LoVo (cell line): ENCODE data around the gene DDA1.

ENCODE experiments used
- DNase-seq: peaks from one replicate; pipeline ENCODE4 v3.0.0-alpha.2; 2016; ENCODE audit warnings: low spot score

The DDA1 gene

DNA sequence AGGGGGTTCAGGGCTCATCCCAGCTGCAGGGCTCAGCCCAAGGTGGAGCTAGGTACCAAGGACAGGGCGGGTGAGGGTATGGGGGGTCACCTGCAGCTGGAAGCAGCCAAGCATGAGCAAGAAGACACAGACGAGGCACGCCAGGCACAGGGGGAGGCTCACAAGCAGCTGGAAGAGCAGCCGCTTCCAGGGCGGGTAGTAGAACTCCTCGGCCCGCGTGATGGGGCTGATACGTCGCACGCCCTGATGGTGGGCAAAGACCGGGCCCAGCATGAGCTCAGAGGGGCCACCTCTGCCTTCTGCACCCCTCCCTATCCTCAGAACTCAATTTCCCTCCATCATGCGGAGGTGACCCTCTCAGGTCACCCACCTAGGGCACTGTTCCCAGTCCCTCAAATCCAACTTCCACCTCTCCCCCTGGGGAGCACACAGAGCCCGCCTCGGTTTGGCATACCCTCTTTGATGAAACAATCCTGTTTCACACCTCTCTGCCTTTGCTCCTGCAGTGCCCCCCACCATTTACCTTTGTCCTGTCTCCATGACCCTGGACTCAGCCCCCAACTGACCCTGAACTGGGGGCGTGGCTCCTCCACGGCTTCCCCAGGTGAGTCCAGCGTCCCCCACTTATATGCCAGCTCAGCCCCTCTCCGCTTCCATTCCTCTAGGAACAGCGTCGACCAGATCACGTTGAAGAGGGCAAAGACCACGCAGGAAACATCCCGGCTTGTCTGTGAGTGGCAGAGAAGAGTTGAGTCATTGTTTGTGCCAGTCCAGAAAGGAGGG is 21.1 kb downstream of the DDA1 start:
- DNase-seq: no peak

DNA sequence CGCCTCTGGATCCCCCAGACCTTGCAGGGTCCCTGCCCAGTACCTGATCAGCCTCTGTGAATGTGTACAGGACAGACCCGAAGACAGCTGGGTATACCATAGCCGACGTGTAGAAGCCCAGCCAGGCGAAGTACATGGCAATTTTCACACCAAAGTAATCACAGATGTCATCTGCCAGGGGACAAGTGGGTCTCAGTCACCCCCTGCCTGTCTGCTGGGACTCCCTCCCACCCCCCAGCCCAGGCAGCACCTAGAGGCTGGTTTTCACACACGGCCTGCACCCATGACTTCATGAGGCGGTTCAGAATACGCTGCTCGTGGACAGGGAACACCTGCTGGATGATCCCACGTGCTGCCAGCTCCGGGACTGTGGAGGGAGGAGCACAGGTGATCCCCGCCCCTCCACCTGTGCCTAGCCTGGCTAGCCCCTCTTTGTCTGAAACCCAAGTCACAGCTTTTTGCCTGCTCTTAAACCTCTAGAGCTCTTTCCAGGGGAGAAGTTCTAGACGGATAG is 21.7 kb downstream of the DDA1 start:
- DNase-seq: no peak

DNA sequence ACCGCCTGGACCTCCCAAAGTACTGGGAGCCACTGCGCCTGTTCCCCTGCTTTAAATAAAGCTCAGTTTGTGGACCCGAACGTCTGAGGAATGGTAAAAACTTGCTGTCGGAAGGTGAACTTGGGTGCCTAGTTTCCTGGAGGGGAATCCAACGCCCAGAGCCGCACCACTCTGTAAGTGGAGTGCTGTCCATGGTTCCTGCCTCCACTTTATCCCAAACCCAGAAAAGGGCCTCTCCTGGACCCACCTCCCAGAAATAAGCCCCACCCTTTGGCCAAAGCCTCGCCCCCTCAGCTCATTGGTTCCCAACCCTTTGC is 23.0 kb downstream of the DDA1 start:
- no peak for DNase-seq

DNA sequence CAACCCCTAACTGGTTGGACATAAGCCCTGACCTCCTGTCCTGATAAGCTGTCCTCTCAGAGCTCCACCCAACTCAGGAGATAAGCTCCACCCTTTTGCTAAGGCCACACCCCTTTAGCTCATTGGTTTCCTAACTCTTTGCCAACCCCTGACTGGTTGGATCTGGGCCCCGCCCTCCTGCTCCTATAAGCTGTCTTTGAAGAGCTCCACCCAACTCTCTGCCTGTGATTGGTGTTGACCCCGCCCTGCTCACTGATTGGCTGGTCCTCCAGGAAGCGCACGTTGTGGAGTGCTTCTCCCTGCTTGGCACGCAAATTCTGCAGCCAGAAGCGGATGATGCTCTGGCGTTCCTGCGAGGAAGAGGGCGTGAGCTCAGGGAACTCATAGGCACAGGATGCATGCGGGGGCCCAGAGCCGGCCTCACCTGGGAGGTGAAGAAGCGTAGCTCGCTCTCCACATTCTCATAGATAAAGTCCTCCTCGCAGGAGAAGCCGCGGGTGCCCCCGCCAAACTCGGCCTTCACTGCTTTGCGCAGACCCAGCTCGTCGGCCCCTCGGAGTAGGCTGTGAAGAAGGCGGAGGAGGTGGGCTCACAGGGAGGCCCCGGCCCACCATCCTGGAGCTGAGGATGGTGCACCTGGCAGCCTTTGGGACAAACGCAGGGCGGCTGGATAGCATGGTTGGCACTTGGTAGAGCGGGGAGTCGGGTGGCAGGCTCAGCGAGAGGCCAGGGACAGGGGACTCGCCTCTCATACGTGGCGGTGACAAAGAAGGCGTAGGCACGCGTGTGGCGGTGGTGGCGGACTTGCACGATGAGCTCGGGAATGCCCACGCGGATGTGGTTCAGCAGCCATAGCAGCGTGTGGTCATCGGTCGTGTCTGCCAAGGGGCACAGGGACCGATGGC is 23.6 kb downstream of the DDA1 start:
- DNase-seq: peak; percentile 6

DNA sequence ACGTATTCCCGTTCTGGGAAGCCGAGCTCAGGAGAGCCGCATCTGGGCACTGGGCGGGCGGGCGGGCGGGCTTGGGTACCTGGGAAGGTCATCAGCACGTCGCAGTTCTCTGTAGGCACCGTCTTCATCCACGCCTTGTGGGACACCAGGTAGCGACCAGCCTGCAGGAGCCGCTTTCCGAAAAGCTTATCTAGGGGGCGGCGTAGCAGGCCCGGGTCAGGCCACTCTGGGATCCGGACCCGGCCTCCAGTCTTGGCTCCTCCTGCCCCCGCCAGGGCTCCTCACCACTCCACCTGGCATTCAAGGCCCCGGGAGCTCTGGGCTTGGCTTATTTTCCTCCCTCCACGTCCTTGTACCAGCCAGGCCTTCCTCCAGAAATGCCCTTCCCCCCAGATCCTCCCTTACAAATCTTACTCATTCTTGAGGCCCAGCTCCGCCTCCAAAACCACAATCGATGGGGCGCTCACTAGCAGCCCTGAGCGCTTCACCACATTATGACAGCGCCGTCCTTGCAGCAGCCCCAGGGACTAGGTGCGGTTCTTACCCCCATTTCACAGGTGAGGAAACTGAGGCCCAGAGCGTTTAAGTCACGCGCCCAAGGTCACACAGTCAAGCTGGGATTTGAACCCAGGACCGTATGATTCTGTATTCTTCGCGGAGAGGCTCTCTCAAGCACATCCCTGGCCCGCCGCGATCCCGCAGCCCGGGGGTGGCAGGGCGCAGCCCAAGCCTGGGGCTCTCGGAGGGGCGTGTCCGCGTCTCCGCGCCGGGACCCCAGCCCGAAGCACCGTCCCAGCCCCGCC is 24.4 kb downstream of the DDA1 start:
- DNase-seq: peak; percentile 43

DNA sequence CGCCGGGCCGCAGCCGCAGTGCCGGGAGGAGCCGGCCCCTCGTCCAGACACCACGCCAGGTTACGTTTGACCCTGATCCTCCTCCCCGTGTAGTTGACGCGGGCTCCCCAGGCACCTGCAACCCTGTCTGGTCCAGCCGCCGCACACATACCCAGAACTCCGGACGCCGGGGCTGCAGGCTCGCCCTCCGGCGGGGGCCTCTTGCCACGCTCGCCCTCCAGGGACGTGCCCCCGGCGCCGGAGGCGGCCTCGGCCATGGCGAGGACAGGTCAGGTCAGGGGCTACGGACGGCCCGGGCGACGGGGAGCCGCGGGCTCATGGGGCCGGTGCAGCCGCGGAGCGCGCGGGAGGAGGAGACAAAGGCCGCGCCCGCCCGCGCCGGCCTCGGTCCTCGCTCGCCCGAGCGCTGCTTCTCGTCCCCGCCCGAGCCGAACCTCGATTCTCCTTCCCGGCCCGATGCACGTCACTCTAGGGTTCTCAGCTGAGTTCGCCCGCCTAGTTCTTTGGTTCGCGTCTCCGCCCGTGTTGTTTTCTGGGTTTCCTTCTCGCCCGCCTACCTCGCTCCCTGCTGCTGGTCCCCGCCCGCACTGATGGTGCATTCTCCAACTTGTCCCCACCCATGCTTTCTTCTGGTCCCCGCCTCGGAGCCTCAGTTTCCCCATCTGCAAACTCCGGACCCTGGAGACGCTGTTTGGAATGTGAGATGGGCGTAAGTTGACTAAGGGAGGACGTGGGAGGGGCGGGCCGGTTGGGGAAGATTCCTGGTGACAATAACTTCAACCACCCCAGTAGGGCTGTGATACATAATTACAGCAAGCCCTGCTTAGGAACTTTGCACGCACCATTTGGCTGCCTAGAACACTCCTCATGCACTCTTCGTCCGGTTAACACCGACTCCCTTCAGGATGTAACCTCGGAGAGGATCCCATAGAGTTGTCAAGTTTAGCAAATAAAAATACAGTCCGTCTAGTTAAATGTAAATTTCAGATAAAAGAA is 25.3 kb downstream of the DDA1 start, which contains the start of gene ANO8:
ANO8 (minus strand) TSS at position 442 of the 996 bp plus-strand sequence; CDS start at position 257, 185 bp downstream.
- peak; percentile 93 for DNase-seq

DNA sequence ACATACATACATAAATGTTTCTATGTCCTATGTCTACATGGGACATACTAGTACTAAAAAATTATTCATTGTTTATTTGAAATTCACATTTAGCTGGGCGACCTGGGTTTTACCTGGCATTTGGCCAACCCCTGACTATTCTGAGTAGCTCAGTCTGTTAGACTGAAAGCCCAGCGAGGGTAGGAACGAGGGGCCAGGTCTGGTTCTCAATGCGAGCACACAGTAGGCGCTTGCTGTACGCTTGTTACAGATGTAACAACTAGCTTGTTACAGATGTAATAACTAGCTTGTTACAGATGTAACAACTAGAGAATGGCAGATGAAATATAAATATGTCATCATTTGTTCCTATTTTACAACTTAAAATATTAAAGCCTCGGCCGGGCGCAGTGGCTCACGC is 26.2 kb downstream of the DDA1 start:
- no peak for DNase-seq

DNA sequence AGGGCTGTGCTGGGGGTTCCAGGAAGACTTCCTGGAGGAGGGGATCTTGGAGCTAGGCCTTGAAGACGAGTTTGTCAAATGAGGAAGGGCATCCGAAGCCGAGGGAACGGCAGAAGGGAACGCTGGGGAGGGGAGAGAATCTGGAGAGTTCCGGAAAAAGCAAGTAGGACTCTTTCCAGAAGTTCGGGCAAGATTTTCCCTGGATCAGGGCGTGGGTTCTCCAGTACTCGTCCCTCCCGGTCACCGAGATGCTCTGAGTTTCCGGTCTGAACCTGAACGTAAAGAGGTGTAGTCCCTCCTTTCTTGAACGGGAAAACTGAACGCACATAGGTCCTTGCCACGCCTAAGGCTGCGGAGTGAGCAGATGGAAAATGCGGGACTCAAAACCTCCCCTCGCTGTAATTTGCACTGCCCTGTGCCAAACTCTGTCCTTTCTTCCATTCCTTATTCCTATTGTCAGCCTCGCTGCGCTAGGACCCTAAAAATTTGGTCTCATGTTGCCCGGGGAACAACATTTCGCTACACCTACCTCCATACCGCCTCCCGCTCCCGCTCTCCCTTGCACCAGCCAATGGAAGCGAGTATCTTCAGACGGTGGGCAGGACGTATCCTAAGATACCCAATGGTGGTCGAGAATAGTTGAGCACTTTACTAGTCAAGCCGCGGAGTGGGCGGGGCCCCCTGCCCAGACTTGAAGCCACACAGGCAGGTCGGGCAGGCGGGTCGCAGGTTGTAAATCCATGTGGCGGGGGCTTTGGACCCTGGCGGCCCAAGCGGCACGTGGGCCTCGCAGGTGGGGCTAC is 27.7 kb downstream of the DDA1 start, which contains the start of gene GTPBP3:
GTPBP3 (plus strand) TSS at position 682 of the 803 bp plus-strand sequence; CDS start at position 741, 59 bp downstream.
- DNase-seq: peak; percentile 98

DNA sequence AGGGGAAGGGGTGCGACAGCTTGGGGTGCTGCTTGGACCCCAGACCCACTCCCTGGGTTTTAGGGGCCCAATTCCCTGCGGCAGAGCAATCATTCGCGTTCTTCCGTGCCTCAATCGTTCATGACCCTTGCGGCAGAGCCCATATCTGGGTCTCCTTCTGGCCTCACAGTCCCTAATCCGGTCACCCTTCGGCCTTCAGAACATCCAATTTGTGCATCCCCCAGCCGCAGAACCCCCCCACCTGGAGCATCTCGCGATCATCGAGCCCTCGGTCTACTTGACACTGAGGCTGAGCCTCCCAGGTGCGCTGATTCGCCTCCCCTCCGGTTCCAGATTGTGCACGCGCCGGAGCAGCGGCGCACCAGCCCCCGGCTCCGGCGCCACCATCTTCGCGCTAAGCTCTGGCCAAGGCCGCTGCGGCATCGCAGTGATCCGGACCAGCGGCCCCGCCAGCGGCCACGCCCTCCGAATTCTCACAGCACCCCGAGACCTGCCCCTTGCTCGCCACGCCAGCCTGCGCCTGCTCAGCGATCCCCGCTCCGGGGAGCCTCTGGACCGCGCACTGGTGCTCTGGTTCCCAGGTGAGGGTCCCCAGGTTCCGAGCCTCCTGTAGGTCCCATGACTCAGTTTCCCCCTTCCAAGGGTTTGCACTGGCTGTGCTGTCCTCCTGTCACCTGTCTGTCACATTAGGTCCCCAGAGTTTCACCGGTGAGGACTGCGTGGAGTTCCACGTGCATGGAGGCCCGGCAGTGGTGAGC is 28.5 kb downstream of the DDA1 start:
- peak; percentile 33 for DNase-seq

DNA sequence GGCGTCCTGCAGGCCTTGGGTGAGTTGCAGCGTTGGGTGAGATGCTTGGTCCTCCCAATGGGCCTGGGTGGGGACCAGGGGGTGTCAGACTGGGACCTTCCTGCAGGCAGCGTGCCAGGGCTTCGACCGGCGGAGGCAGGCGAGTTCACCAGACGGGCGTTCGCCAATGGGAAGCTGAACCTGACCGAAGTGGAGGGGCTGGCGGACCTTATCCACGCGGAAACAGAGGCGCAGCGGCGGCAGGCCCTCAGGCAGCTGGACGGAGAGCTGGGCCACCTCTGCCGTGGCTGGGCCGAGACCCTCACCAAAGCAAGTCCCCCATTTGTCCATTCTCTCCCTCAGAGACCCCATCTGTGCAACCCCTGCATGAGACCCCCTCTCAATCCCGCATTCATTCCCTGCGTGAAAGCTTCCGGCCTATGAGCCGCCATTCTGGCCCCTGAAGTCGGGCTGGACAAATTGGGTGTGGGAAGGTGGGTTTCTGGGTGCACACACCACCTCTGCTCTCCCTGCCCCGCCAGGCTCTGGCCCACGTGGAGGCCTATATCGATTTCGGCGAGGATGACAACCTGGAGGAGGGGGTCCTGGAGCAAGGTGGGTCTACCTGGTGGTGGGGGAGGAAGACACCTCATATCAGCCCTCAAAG is 29.2 kb downstream of the DDA1 start:
- DNase-seq: no peak

DNA sequence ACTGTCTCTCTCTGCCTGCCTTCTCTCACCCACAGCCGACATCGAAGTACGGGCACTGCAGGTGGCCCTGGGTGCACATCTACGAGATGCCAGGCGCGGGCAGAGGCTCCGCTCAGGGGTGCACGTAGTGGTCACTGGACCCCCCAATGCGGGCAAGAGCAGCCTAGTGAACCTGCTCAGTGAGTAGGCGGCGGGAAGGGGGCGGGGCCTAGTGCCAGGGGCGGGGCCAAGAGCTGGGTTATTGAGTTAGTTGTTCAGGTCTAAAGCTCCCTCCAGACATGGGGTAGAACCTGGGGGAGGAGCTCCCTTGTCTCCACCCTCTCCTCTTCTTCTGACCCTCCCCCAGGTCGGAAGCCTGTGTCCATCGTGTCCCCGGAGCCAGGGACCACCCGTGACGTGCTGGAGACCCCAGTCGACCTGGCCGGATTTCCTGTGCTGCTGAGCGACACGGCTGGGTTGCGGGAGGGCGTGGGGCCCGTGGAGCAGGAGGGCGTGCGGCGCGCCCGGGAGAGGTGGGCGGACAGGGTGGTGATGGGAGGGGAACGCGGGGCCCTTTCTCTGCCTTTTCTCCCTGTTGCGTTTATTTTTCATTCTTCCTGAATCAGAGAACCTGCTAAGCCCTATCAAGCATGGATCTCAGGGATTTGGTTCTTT is 29.9 kb downstream of the DDA1 start:
- no peak for DNase-seq

DNA sequence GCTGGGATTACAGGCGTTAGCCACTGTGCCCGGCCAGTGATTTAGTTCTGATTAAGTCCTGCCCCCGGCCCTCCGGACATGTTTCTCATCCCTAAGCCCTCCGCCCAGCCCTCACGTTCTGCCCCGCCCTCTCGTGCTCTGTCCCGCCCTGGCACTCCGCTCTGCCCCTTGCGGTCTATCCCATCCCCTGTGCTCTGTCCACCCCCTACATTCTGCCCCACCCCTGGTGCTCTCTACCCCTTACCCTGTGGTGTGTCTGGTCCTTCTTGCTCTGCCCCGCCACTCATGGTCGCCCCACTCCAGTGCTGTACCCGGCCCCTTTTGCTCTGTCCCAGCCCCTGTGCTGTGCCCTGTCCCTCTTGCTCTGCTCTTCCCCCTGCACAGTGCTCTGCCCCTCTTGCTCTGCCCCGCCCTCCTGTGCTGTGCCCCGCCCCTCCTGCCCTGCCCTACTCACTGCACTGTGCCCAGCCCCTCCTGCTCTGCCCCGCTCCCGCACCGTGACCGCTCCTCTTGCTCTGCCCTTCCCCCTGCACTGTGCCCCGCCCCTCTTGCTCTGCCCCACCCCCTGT is 31.0 kb downstream of the DDA1 start:
- no peak for DNase-seq

DNA sequence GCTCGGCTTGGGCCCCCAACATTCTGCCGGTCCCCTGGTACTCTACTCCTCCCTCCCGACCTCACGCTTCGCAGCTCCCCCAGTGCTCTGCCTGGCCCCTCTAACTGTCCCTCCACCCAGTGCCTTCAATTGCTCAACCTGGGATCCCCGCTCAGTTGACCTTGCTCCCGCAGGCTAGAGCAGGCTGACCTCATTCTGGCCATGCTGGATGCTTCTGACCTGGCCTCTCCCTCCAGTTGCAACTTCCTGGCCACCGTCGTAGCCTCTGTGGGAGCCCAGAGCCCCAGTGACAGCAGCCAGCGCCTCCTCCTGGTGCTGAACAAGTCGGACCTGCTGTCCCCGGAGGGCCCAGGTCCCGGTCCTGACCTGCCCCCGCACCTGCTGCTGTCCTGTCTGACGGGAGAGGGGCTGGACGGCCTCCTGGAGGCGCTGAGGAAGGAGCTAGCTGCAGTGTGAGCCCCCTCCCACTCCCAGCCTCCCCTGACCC is 31.6 kb downstream of the DDA1 start:
- DNase-seq: no peak

DNA sequence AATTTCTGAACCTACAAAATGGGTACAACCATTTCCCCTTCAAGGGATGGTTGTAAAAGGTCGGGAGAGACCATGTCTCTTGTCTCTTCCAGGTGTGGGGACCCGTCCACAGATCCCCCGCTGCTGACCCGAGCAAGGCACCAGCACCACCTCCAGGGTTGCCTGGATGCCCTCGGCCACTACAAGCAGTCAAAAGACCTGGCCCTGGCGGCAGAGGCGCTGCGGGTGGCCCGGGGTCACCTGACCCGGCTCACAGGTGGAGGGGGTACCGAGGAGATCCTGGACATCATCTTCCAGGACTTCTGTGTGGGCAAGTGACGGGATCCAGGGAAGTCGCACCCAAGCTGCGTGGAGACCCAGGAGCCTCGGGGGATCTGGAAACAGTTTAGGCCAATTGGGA is 32.0 kb downstream of the DDA1 start:
- DNase-seq: no peak

DNA sequence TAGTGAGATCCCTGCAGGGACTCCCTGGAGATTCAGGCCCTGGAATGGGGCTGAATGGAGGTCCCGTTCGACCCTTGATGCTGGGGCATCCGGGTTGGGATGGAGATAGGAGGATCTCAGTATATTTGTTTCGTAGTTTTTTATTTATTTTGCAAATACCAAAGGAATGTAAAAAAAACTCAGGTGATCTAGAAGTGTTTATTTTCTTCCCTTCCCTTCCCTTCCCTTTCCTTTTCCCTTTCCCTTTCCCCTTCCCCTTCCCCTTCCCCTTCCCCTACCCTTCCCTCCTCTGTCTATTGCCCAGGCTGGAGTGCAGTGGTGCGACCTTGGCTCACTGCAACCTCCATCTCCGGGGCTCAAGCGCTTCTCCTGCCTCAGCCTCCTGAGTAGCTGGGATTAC is 32.5 kb downstream of the DDA1 start:
- DNase-seq: no peak

DNA sequence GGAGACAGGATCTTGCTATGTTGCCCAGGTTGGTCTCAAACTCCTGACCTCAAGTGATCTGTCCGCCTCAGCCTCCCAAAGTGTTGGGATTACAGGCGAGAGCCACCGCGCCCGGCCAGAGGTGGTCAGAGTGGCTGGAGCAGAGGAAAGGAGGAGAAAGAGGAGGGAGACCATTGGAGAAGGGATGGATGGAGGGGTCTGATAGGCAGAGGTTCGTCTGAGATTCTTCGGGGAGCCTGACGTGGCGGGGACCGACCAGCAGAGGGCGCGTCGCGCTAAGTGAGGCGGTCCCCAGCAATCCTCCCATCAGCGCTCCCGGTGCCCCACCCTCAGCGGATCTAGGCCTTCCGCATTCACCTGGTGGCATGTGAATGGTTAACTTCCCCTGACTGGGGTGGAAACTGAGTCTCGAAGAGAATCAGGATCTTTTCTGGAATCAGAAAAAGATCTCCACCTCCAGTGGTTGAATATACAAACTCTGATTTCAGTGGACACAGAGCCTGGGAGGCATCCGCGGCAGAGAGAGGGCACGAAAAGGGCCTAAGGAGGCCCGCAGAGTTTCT is 36.8 kb downstream of the DDA1 start:
- peak; percentile 75 for DNase-seq

DNA sequence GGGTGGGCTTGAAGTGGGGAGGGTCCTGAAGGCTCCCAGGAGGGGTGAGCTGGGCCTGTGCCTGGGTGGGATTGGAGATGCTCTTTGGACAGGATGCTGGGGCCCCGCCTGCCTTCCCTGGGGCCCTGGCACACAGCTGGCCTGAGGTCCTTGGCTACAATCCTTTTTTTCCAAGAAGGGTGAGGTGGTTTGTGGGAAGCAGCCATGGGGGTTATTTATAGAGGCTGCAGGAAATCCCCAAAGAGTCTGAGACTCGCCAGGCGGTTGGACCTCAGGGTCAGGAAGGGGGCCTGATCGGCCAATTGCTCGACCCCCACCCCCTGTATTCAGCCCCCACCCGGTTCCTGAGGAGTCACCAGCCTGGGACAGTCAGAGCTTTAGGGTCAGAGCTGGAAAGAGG is 38.0 kb downstream of the DDA1 start:
- no peak for DNase-seq
